ENCODE measurements around the gene KLF12.

Gene KLF12

GRCh38 chr13:74093691-74094090 lies 40.5 kb downstream of the KLF12 start:
- no peak for TF ChIP-seq CTCF (IDR thresholded peaks at IDR 0.05; ENCODE audit: low read depth, low read length, missing control alignments)
- no peak overlapping the region for H3K4me3 ChIP-seq (ENCODE audit: low read depth, low read length)
- no peak for DNase-seq (ENCODE audit: low read depth)

- no peak for TF ChIP-seq CTCF (IDR thresholded peaks at IDR 0.05; ENCODE audit: low read depth, low read length, missing control alignments)
- H3K4me3 ChIP-seq (ENCODE audit: low read depth, low read length) = no peak overlapping the region
- no peak for DNase-seq (ENCODE audit: low read depth)
These were observed 41.5 kb downstream of the KLF12 start for GRCh38 chr13:74092711-74093110.

- H3K4me3 ChIP-seq (ENCODE audit: low read depth, low read length) = no peak overlapping the region
- TF ChIP-seq CTCF (IDR thresholded peaks at IDR 0.05; ENCODE audit: low read depth, low read length, missing control alignments) = no peak
- no peak for DNase-seq (ENCODE audit: low read depth)
These were observed 43.2 kb downstream of the KLF12 start for GRCh38 chr13:74090869-74091605.

GRCh38 chr13:74090397-74090796 lies 43.8 kb downstream of the KLF12 start:
- TF ChIP-seq CTCF (IDR thresholded peaks at IDR 0.05; ENCODE audit: low read depth, low read length, missing control alignments) = no peak
- no peak for DNase-seq (ENCODE audit: low read depth)

GRCh38 chr13:74087357-74087756 lies 46.8 kb downstream of the KLF12 start:
- TF ChIP-seq CTCF (IDR thresholded peaks at IDR 0.05; ENCODE audit: low read depth, low read length, missing control alignments) = no peak
- no peak for DNase-seq (ENCODE audit: low read depth)
- no peak overlapping the region for H3K4me3 ChIP-seq (ENCODE audit: low read depth, low read length)

More at GRCh38 chr13:74090397-74090796, 43.8 kb downstream of the KLF12 start:
- no peak overlapping the region for H3K4me3 ChIP-seq (ENCODE audit: low read depth, low read length)

Data from GM12864 (cell line).